C4-2B (cell line): Measurements from ENCODE around the gene SPTB.

Source experiments
- ZFX ChIP-seq: fragments of 450-650 bp; IDR thresholded peaks from 2 replicates; pipeline ENCODE4 v1.6.1; 2017
- TF ChIP-seq, protein P1 (sequence below): fragments of 450-650 bp; conservative IDR thresholded peaks from 2 replicates; pipeline ENCODE4 v1.5.1; 2017; ENCODE audit warnings: mild to moderate bottlenecking

GRCh38 chr14:64835431-64835830 is 44.3 kb downstream of the SPTB start:
- TF ChIP-seq, protein P1, sequence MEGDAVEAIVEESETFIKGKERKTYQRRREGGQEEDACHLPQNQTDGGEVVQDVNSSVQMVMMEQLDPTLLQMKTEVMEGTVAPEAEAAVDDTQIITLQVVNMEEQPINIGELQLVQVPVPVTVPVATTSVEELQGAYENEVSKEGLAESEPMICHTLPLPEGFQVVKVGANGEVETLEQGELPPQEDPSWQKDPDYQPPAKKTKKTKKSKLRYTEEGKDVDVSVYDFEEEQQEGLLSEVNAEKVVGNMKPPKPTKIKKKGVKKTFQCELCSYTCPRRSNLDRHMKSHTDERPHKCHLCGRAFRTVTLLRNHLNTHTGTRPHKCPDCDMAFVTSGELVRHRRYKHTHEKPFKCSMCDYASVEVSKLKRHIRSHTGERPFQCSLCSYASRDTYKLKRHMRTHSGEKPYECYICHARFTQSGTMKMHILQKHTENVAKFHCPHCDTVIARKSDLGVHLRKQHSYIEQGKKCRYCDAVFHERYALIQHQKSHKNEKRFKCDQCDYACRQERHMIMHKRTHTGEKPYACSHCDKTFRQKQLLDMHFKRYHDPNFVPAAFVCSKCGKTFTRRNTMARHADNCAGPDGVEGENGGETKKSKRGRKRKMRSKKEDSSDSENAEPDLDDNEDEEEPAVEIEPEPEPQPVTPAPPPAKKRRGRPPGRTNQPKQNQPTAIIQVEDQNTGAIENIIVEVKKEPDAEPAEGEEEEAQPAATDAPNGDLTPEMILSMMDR: no peak
- no peak for TF ChIP-seq ZFX
